PFSK-1 (cell line): ENCODE measurements around the gene ADIG.

Experiments
- FOXP2 ChIP-seq: optimal IDR thresholded peaks from 2 replicates; pipeline ENCODE3; 2011; ENCODE audit warnings: borderline replicate concordance, control low read depth, inconsistent platforms; ENCODE audit not compliant: insufficient read depth; ENCODE audit errors: extremely low read length, extremely low read depth
- POLR2AphosphoS5 ChIP-seq: IDR thresholded peaks from 2 replicates; pipeline ENCODE4 v1.6.1; 2012; ENCODE audit warnings: low read depth, mild to moderate bottlenecking, control low read depth, low read length, moderate library complexity
- REST ChIP-seq, 2 experiments: IDR thresholded peaks; 2 replicates each; pipeline versions ENCODE4 v1.6.1 to v1.8.0; 2011 to 2012; ENCODE audit warnings: low read depth in 2 of 2, low read length in 2 of 2, control low read depth in 1 of 2, inconsistent platforms in 1 of 2, mild to moderate bottlenecking in 1 of 2, moderate library complexity in 1 of 2; ENCODE audit not compliant: insufficient read depth in 1 of 2
- SIN3A ChIP-seq: IDR thresholded peaks from 2 replicates; pipeline ENCODE4 v1.6.1; 2012; ENCODE audit warnings: mild to moderate bottlenecking, low read length, moderate library complexity, borderline replicate concordance; ENCODE audit not compliant: insufficient read depth
- TAF1 ChIP-seq: IDR thresholded peaks from 2 replicates; pipeline ENCODE4 v1.6.1; 2012; ENCODE audit warnings: low read length, control low read depth, borderline replicate concordance; ENCODE audit not compliant: insufficient read depth

ADIG gene

GRCh38 chr20:38626921-38627659 is 46.1 kb downstream of the ADIG start:
- TF ChIP-seq SIN3A (no peak), REST (IDR thresholded peaks at IDR 0.05; ENCODE audit: insufficient read depth in 1 of 2, low read depth in 2 of 2, low read length in 2 of 2) (no peak), POLR2AphosphoS5 (no peak)

- TF ChIP-seq REST (IDR thresholded peaks at IDR 0.05; ENCODE audit: insufficient read depth in 1 of 2, low read depth in 2 of 2, low read length in 2 of 2) (no peak), POLR2AphosphoS5 (no peak), SIN3A (no peak), FOXP2 (no peak), TAF1 (no peak)
Measured at GRCh38 chr20:38628580-38629470, 47.8 kb downstream of the ADIG start.

- TF ChIP-seq POLR2AphosphoS5 (no peak), TAF1 (no peak), FOXP2 (no peak), REST (IDR thresholded peaks at IDR 0.05; ENCODE audit: insufficient read depth in 1 of 2, low read depth in 2 of 2, low read length in 2 of 2) (no peak), SIN3A (no peak)
Measured at GRCh38 chr20:38629979-38630378, 49.0 kb downstream of the ADIG start.

- TF ChIP-seq SIN3A (no peak), FOXP2 (no peak), REST (IDR thresholded peaks at IDR 0.05; ENCODE audit: insufficient read depth in 1 of 2, low read depth in 2 of 2, low read length in 2 of 2) (no peak), POLR2AphosphoS5 (no peak), TAF1 (no peak)
Measured at GRCh38 chr20:38630727-38631126, 49.7 kb downstream of the ADIG start.
